Esophagus squamous epithelium (tissue), 5 donors: ENCODE data around the gene NRXN3. TPM values are rescaled to one million over a fixed set of nuclear protein-coding genes. Genes with fewer than 3 reads are reported as not detected.

Experiments used
- DNase-seq: peaks from one replicate; lab custom pipeline; 2025; lab: John Stamatoyannopoulos, UW
- H3K27ac ChIP-seq, 4 donors: fragments of 200-600 bp; sonication (generic); one replicate each; pipeline ENCODE4 v1.5.1; 2016 to 2019; ENCODE audit warnings: mild to moderate bottlenecking in 1 of 4
- H3K27me3 ChIP-seq, 4 donors: fragments of 200-600 bp; sonication (generic); 1 replicate in 3 of 4; 2 replicates in 1 of 4; pipeline versions ENCODE4 v1.5.1 to v1.6.0; 2017 to 2021; ENCODE audit warnings: antibody characterized with exemption in 1 of 4
- H3K36me3 ChIP-seq, 3 donors: fragments of 200-600 bp; sonication (generic); one replicate each; pipeline ENCODE4 v1.5.1; 2016 to 2019
- H3K4me1 ChIP-seq, 3 donors: fragments of 200-600 bp; sonication (generic); one replicate each; pipeline ENCODE4 v1.5.1; 2017 to 2019
- H3K4me3 ChIP-seq, 4 donors: fragments of 200-600 bp; sonication (generic); 1 replicate in 3 of 4; 2 replicates in 1 of 4; pipeline ENCODE4 v1.5.1; 2016 to 2019; ENCODE audit warnings: mild to moderate bottlenecking in 2 of 4, moderate library complexity in 1 of 4
- H3K9me3 ChIP-seq, 3 donors: fragments of 200-600 bp; sonication (generic); one replicate each; pipeline ENCODE4 v1.5.1; 2016 to 2019
- CTCF ChIP-seq, 6 experiments: fragments of 450-650 bp in 4 of 6; fragments of 200-600 bp in 2 of 6; sonication (generic) in 2 of 6; IDR thresholded peaks; one replicate each; pipeline ENCODE4 v1.5.1; 2016 to 2019; ENCODE audit warnings: antibody characterized with exemption in 6 of 6, mild to moderate bottlenecking in 4 of 6, moderate library complexity in 4 of 6
- POLR2A ChIP-seq, 4 donors: fragments of 450-650 bp; IDR thresholded peaks; one replicate each; pipeline ENCODE4 v1.6.1; 2017; ENCODE audit warnings: antibody characterized with exemption in 4 of 4, mild to moderate bottlenecking in 4 of 4, moderate library complexity in 3 of 4
- WGBS, 2 donors: methylation state at CpG; one replicate each; pipeline ENCODE4 v1.1.5; 2018; 5-methylcytosine and 5-hydroxymethylcytosine counted together
- intact Hi-C: fragments of 100-400 bp; cut with DNase I; formaldehyde crosslinking; loops from one replicate; pipeline ENCODE4 v1.15.0; 2022
- total RNA-seq, 4 donors: library from RNA; depleted of rRNA; stranded (reverse); fragments of >200 nt; gene quantifications; one replicate each; pipeline ENCODE4 v1.1.0, GENCODE V29; 2016
- donor health status: DM: yes; HTN: yes; CAD: no.

The NRXN3 gene
- total RNA-seq, 4 donors from 2014 or later, result 0.30 to 15.8 (median 1.5) TPM

- Histone ChIP-seq H3K36me3 (no peaks in the 10 kb centered on the region), H3K27me3 (no peaks in the 10 kb centered on the region), H3K4me1 (no peaks in the 10 kb centered on the region), H3K9me3 (no peaks in the 10 kb centered on the region), H3K4me3 (no peak overlapping the region), H3K27ac (no peak overlapping the region)
- no peak for DNase-seq
- no peak for TF ChIP-seq CTCF (IDR thresholded peaks at IDR 0.05)
- WGBS, 2 donors, result 59 to 61% methylated on average over 1 of the region's 1 CpG
- intact Hi-C loops, result no loop called here
Measured at GRCh38 chr14:79896009-79896408, 1725.8 kb downstream of the NRXN3 start.

GRCh38 chr14:79899610-79900009 is 1729.4 kb downstream of the NRXN3 start:
- no peak overlapping the region for H3K27ac ChIP-seq

GRCh38 chr14:79904497-79904896 is 1734.3 kb downstream of the NRXN3 start:
- TF ChIP-seq CTCF (IDR thresholded peaks at IDR 0.05) (no peak), POLR2A (IDR thresholded peaks at IDR 0.05) (no peak)
- no peaks in the 10 kb centered on the region for H3K27me3 ChIP-seq
- WGBS, 2 donors, result 52 to 67% methylated on average over 1 of the region's 1 CpG
- H3K4me3 ChIP-seq, result no peak overlapping the region
- H3K36me3 ChIP-seq, result no peaks in the 10 kb centered on the region
- intact Hi-C loops, result no loop called here
- DNase-seq, result no peak
- no peak overlapping the region for H3K27ac ChIP-seq
- no peaks in the 10 kb centered on the region for H3K4me1 ChIP-seq
- H3K9me3 ChIP-seq, result no peaks in the 10 kb centered on the region

More at GRCh38 chr14:79899610-79900009, 1729.4 kb downstream of the NRXN3 start:
- H3K4me1 ChIP-seq, result no peaks in the 10 kb centered on the region
- DNase-seq, result no peak
- no peaks in the 10 kb centered on the region for H3K9me3 ChIP-seq
- intact Hi-C loops, result no loop called here
- 78 to 83% methylated on average over 3 of the region's 3 CpGs for WGBS, 2 donors
- TF ChIP-seq CTCF (IDR thresholded peaks at IDR 0.05) (no peak), POLR2A (IDR thresholded peaks at IDR 0.05) (no peak)
- H3K36me3 ChIP-seq, result no peaks in the 10 kb centered on the region
- H3K4me3 ChIP-seq, result no peak overlapping the region
- H3K27me3 ChIP-seq, result no peaks in the 10 kb centered on the region

- Histone ChIP-seq H3K4me1 (no peaks in the 10 kb centered on the region), H3K27ac (no peak overlapping the region), H3K36me3 (no peaks in the 10 kb centered on the region), H3K9me3 (no peaks in the 10 kb centered on the region), H3K4me3 (no peak overlapping the region), H3K27me3 (no peaks in the 10 kb centered on the region)
- no peak for DNase-seq
- 55 to 82% methylated on average over 1 of the region's 1 CpG for WGBS, 2 donors
- TF ChIP-seq CTCF (IDR thresholded peaks at IDR 0.05), result no peak
- TF ChIP-seq POLR2A (IDR thresholded peaks at IDR 0.05), result no peak
- intact Hi-C loops, result no loop called here
Measured at GRCh38 chr14:79906994-79907393, 1736.8 kb downstream of the NRXN3 start.

- DNase-seq, result no peak
- no peak for TF ChIP-seq POLR2A (IDR thresholded peaks at IDR 0.05)
- no peaks in the 10 kb centered on the region for H3K27me3 ChIP-seq
- no peaks in the 10 kb centered on the region for H3K4me1 ChIP-seq
- no peaks in the 10 kb centered on the region for H3K9me3 ChIP-seq
- no peak overlapping the region for H3K4me3 ChIP-seq
- 51 to 64% methylated on average over 2 of the region's 2 CpGs for WGBS, 2 donors
- intact Hi-C loops, result no loop called here
- H3K27ac ChIP-seq, result no peak overlapping the region
- H3K36me3 ChIP-seq, result no peaks in the 10 kb centered on the region
Measured at GRCh38 chr14:79910086-79910485, 1739.9 kb downstream of the NRXN3 start.

- H3K36me3 ChIP-seq, result no peaks in the 10 kb centered on the region
- H3K4me3 ChIP-seq, result no peak overlapping the region
- WGBS, 2 donors, result 59 to 68% methylated on average over 4 of the region's 4 CpGs
- no peak overlapping the region for H3K27ac ChIP-seq
- H3K9me3 ChIP-seq, result no peaks in the 10 kb centered on the region
- no peaks in the 10 kb centered on the region for H3K27me3 ChIP-seq
- no peak for DNase-seq
- H3K4me1 ChIP-seq, result no peaks in the 10 kb centered on the region
- intact Hi-C loops, result no loop called here
- TF ChIP-seq POLR2A (IDR thresholded peaks at IDR 0.05) (no peak), CTCF (IDR thresholded peaks at IDR 0.05) (no peak)
Measured at GRCh38 chr14:79911744-79912143, 1741.6 kb downstream of the NRXN3 start.
